SIG-M5 treated with dmso at 0.1 percent for 504 hours (cell line): ENCODE measurements around the gene FAM3D.

Source experiments
- DNase-seq: peaks from one replicate; lab custom pipeline; 2025; ENCODE audit not compliant: unreplicated experiment; lab: John Stamatoyannopoulos, UW

The FAM3D gene

GRCh38 chr3:58597770-58598310, 68.7 kb downstream of the FAM3D start:
- no peak for DNase-seq

- no peak for DNase-seq
Measured at GRCh38 chr3:58596834-58597518, 69.6 kb downstream of the FAM3D start.

- no peak for DNase-seq
Measured at GRCh38 chr3:58594117-58594516, 72.5 kb downstream of the FAM3D start.

- no peak for DNase-seq
Measured at GRCh38 chr3:58591517-58592510, 74.8 kb downstream of the FAM3D start.

GRCh38 chr3:58588030-58588614, 78.5 kb downstream of the FAM3D start:
- DNase-seq, result no peak

- DNase-seq, result no peak
Measured at GRCh38 chr3:58586776-58587192, 79.8 kb downstream of the FAM3D start.

GRCh38 chr3:58585994-58586393, 80.6 kb downstream of the FAM3D start:
- no peak for DNase-seq

GRCh38 chr3:58585005-58585786, 81.4 kb downstream of the FAM3D start:
- DNase-seq, result peak; percentile 29

GRCh38 chr3:58584690-58585004, 81.9 kb downstream of the FAM3D start:
- no peak for DNase-seq
